Mucosa of gallbladder (tissue), 1 donor: ENCODE results near the gene SLC25A26. TPM values are rescaled to one million over a fixed set of nuclear protein-coding genes. Genes with fewer than 3 reads are reported as not detected.
"Not testable (repeated sequence)": the region's sequence is repeated elsewhere in the genome, so short reads cannot be mapped to it uniquely, and the experiment has no call there.

Source experiments
- DNase-seq: peaks from one replicate; pipeline ENCODE4 v3.0.0-alpha.2; 2020; ENCODE audit warnings: low spot score
- total RNA-seq: library from RNA; stranded (reverse); gene quantifications from one replicate; pipeline ENCODE4 v1.2.1, GENCODE V29; 2021
- donor health status: DM: no; HTN: no; CAD: no.

Gene SLC25A26
- total RNA-seq, result 17.1 TPM

- peak; percentile 96 for DNase-seq
These were observed at the start of gene SLC25A26 for GRCh38 chr3:66220602-66221377. TSS of gene SLC25A26 (plus strand) at chr3:66221001. CDS start at chr3:66221095, 94 bp downstream.

GRCh38 chr3:66172394-66172793 lies 48.4 kb upstream of the SLC25A26 start:
- DNase-seq, result no peak

GRCh38 chr3:66177026-66177425 lies 43.8 kb upstream of the SLC25A26 start:
- DNase-seq, result no peak

GRCh38 chr3:66178206-66178605 lies 42.6 kb upstream of the SLC25A26 start:
- no peak for DNase-seq

- no peak for DNase-seq
These were observed 41.0 kb upstream of the SLC25A26 start for GRCh38 chr3:66179793-66180192.

GRCh38 chr3:66181764-66182163 lies 39.0 kb upstream of the SLC25A26 start:
- DNase-seq, result no peak

GRCh38 chr3:66182246-66182645 lies 38.6 kb upstream of the SLC25A26 start:
- no peak for DNase-seq

- DNase-seq, result no peak
These were observed 34.3 kb upstream of the SLC25A26 start for GRCh38 chr3:66186545-66186944.

GRCh38 chr3:66195347-66195783 lies 25.4 kb upstream of the SLC25A26 start:
- DNase-seq, result peak; percentile 45

- DNase-seq, result no peak
These were observed 24.2 kb upstream of the SLC25A26 start for GRCh38 chr3:66196633-66197032.

GRCh38 chr3:66198437-66199088 lies 22.2 kb upstream of the SLC25A26 start:
- DNase-seq, result no peak

GRCh38 chr3:66199089-66199473 lies 21.7 kb upstream of the SLC25A26 start:
- no peak for DNase-seq

GRCh38 chr3:66200147-66200546 lies 20.7 kb upstream of the SLC25A26 start:
- DNase-seq, result no peak

- no peak for DNase-seq
These were observed 20.0 kb upstream of the SLC25A26 start for GRCh38 chr3:66200786-66201185.

- DNase-seq, result no peak
These were observed 17.5 kb upstream of the SLC25A26 start for GRCh38 chr3:66203275-66203674.

- DNase-seq, result no peak
These were observed 14.0 kb upstream of the SLC25A26 start for GRCh38 chr3:66206806-66207205.

GRCh38 chr3:66208189-66208588 lies 12.6 kb upstream of the SLC25A26 start:
- DNase-seq, result no peak

- no peak for DNase-seq
These were observed 10.0 kb upstream of the SLC25A26 start for GRCh38 chr3:66210687-66211295.

GRCh38 chr3:66211779-66212178 lies 9.0 kb upstream of the SLC25A26 start:
- DNase-seq, result no peak

- no peak for DNase-seq
These were observed 5.7 kb upstream of the SLC25A26 start for GRCh38 chr3:66215106-66215505.

GRCh38 chr3:66220066-66220465 lies 735 bp upstream of the SLC25A26 start:
- DNase-seq, result no peak

GRCh38 chr3:66224220-66224619 lies 3.4 kb downstream of the SLC25A26 start:
- no peak for DNase-seq

- not testable (repeated sequence) for DNase-seq
These were observed 5.3 kb downstream of the SLC25A26 start for GRCh38 chr3:66226093-66226492.
